ENCODE data around the gene EZR.

The EZR gene

GRCh38 chr6:158780246-158780884, 38.8 kb downstream of the EZR start:
- H4K91ac ChIP-seq (ENCODE audit: low read length), result no peak overlapping the region
- H3K27ac ChIP-seq (ENCODE audit: low read length, poor library complexity, severe bottlenecking), result no peak overlapping the region
- no peak overlapping the region for H3K4ac ChIP-seq (ENCODE audit: low read depth in 1 of 2, low read length in 2 of 2)
- H3K23ac ChIP-seq (ENCODE audit: low read length in 2 of 2), result no peak overlapping the region
- no peak overlapping the region for H3K14ac ChIP-seq (ENCODE audit: low read length in 2 of 2)
- peaks cover 7% of the 10 kb centered on the region for H3K4me1 ChIP-seq (ENCODE audit: control insufficient read depth, insufficient read depth, low read depth, low read length)
- no peak overlapping the region for H4K8ac ChIP-seq (ENCODE audit: low read length)
- no peak overlapping the region for H3K4me3 ChIP-seq (ENCODE audit: insufficient read depth in 1 of 2, low read depth in 1 of 2, low read length in 2 of 2)
- no peak overlapping the region for H2AK5ac ChIP-seq (ENCODE audit: low read length, severe bottlenecking)
- peaks cover 36 to 57% of the 10 kb centered on the region in 2 experiments for H3K36me3 ChIP-seq (ENCODE audit: control insufficient read depth in 1 of 2, insufficient read depth in 2 of 2, low read depth in 1 of 2, low read length in 2 of 2)
- DNase-seq, result no peak
- H2BK120ac ChIP-seq (ENCODE audit: low read depth, low read length), result no peak overlapping the region
- H3K9me3 ChIP-seq (ENCODE audit: control insufficient read depth, low read length), result no peaks in the 10 kb centered on the region
- H3K18ac ChIP-seq (ENCODE audit: low read depth in 1 of 2, low read length in 2 of 2), result no peak overlapping the region
- H2BK5ac ChIP-seq (ENCODE audit: low read depth, low read length, poor library complexity, severe bottlenecking), result no peak overlapping the region
- peaks cover 52% of the 10 kb centered on the region for H3K79me1 ChIP-seq (replicated peaks; ENCODE audit: low read length, poor library complexity, severe bottlenecking)
- H2AFZ ChIP-seq (ENCODE audit: low read depth, low read length), result no peak overlapping the region
- 93% methylated on average over 7 of the region's 7 CpGs for WGBS
- H3K27me3 ChIP-seq (ENCODE audit: control insufficient read depth in 1 of 2, insufficient read depth in 1 of 2, low read length in 2 of 2), result no peaks in the 10 kb centered on the region
- H3K4me2 ChIP-seq (ENCODE audit: low read length, poor library complexity, severe bottlenecking), result no peak overlapping the region
- H2BK12ac ChIP-seq (ENCODE audit: low read length in 2 of 2), result no peak overlapping the region
- no peak overlapping the region for H2BK15ac ChIP-seq (ENCODE audit: low read depth, poor library complexity, severe bottlenecking)
- no peak overlapping the region for H3K9ac ChIP-seq (ENCODE audit: low read length)

GRCh38 chr6:158778005-158778527, 41.1 kb downstream of the EZR start:
- peaks cover 29 to 52% of the 10 kb centered on the region in 2 experiments for H3K36me3 ChIP-seq (ENCODE audit: control insufficient read depth in 1 of 2, insufficient read depth in 2 of 2, low read depth in 1 of 2, low read length in 2 of 2)

GRCh38 chr6:158777510-158777909, 41.7 kb downstream of the EZR start:
- Histone ChIP-seq H4K8ac (ENCODE audit: low read length) (no peak overlapping the region), H3K4me2 (ENCODE audit: low read length, poor library complexity, severe bottlenecking) (no peak overlapping the region), H3K14ac (ENCODE audit: low read length in 2 of 2) (no peak overlapping the region), H2AK5ac (ENCODE audit: low read length, severe bottlenecking) (no peak overlapping the region), H3K27ac (ENCODE audit: low read length, poor library complexity, severe bottlenecking) (no peak overlapping the region), H3K79me1 (replicated peaks; ENCODE audit: low read length, poor library complexity, severe bottlenecking) (peaks cover 43% of the 10 kb centered on the region), H3K4me1 (ENCODE audit: control insufficient read depth, insufficient read depth, low read depth, low read length) (peaks cover 9% of the 10 kb centered on the region), H3K18ac (ENCODE audit: low read depth in 1 of 2, low read length in 2 of 2) (no peak overlapping the region), H2BK120ac (ENCODE audit: low read depth, low read length) (no peak overlapping the region), H3K27me3 (ENCODE audit: control insufficient read depth in 1 of 2, insufficient read depth in 1 of 2, low read length in 2 of 2) (no peaks in the 10 kb centered on the region), H4K91ac (ENCODE audit: low read length) (no peak overlapping the region), H3K4me3 (ENCODE audit: insufficient read depth in 1 of 2, low read depth in 1 of 2, low read length in 2 of 2) (no peak overlapping the region), H3K9ac (ENCODE audit: low read length) (no peak overlapping the region), H2AFZ (ENCODE audit: low read depth, low read length) (no peak overlapping the region), H3K4ac (ENCODE audit: low read depth in 1 of 2, low read length in 2 of 2) (no peak overlapping the region), H3K23ac (ENCODE audit: low read length in 2 of 2) (no peak overlapping the region), H3K36me3 (ENCODE audit: control insufficient read depth in 1 of 2, insufficient read depth in 2 of 2, low read depth in 1 of 2, low read length in 2 of 2) (peaks cover 23 to 51% of the 10 kb centered on the region in 2 experiments), H3K9me3 (ENCODE audit: control insufficient read depth, low read length) (no peaks in the 10 kb centered on the region), H2BK5ac (ENCODE audit: low read depth, low read length, poor library complexity, severe bottlenecking) (no peak overlapping the region), H2BK15ac (ENCODE audit: low read depth, poor library complexity, severe bottlenecking) (no peak overlapping the region), H2BK12ac (ENCODE audit: low read length in 2 of 2) (no peak overlapping the region)
- DNase-seq, result no peak
- WGBS, result 99% methylated on average over 3 of the region's 3 CpGs

More at GRCh38 chr6:158778005-158778527, 41.1 kb downstream of the EZR start:
- Histone ChIP-seq H3K23ac (ENCODE audit: low read length in 2 of 2) (no peak overlapping the region), H2BK120ac (ENCODE audit: low read depth, low read length) (no peak overlapping the region), H3K4me2 (ENCODE audit: low read length, poor library complexity, severe bottlenecking) (no peak overlapping the region), H2BK5ac (ENCODE audit: low read depth, low read length, poor library complexity, severe bottlenecking) (no peak overlapping the region), H4K8ac (ENCODE audit: low read length) (no peak overlapping the region), H3K4ac (ENCODE audit: low read depth in 1 of 2, low read length in 2 of 2) (no peak overlapping the region), H2AFZ (ENCODE audit: low read depth, low read length) (no peak overlapping the region), H3K4me3 (ENCODE audit: insufficient read depth in 1 of 2, low read depth in 1 of 2, low read length in 2 of 2) (no peak overlapping the region), H3K9me3 (ENCODE audit: control insufficient read depth, low read length) (no peaks in the 10 kb centered on the region), H2BK12ac (ENCODE audit: low read length in 2 of 2) (no peak overlapping the region), H3K9ac (ENCODE audit: low read length) (no peak overlapping the region), H3K14ac (ENCODE audit: low read length in 2 of 2) (no peak overlapping the region), H2AK5ac (ENCODE audit: low read length, severe bottlenecking) (no peak overlapping the region), H3K18ac (ENCODE audit: low read depth in 1 of 2, low read length in 2 of 2) (no peak overlapping the region), H4K91ac (ENCODE audit: low read length) (no peak overlapping the region), H3K27me3 (ENCODE audit: control insufficient read depth in 1 of 2, insufficient read depth in 1 of 2, low read length in 2 of 2) (no peaks in the 10 kb centered on the region), H3K4me1 (ENCODE audit: control insufficient read depth, insufficient read depth, low read depth, low read length) (peaks cover 7% of the 10 kb centered on the region), H3K27ac (ENCODE audit: low read length, poor library complexity, severe bottlenecking) (no peak overlapping the region), H2BK15ac (ENCODE audit: low read depth, poor library complexity, severe bottlenecking) (no peak overlapping the region), H3K79me1 (replicated peaks; ENCODE audit: low read length, poor library complexity, severe bottlenecking) (peaks cover 48% of the 10 kb centered on the region)
- no peak for DNase-seq
- 96% methylated on average over 6 of the region's 6 CpGs for WGBS

- Histone ChIP-seq H2BK12ac (ENCODE audit: low read length in 2 of 2) (no peak overlapping the region), H3K4me1 (ENCODE audit: control insufficient read depth, insufficient read depth, low read depth, low read length) (peaks cover 13% of the 10 kb centered on the region), H2BK5ac (ENCODE audit: low read depth, low read length, poor library complexity, severe bottlenecking) (no peak overlapping the region), H3K36me3 (ENCODE audit: control insufficient read depth in 1 of 2, insufficient read depth in 2 of 2, low read depth in 1 of 2, low read length in 2 of 2) (peaks cover 20 to 51% of the 10 kb centered on the region in 2 experiments), H3K27me3 (ENCODE audit: control insufficient read depth in 1 of 2, insufficient read depth in 1 of 2, low read length in 2 of 2) (no peaks in the 10 kb centered on the region), H3K23ac (ENCODE audit: low read length in 2 of 2) (no peak overlapping the region), H2AFZ (ENCODE audit: low read depth, low read length) (no peak overlapping the region), H4K91ac (ENCODE audit: low read length) (no peak overlapping the region), H3K18ac (ENCODE audit: low read depth in 1 of 2, low read length in 2 of 2) (no peak overlapping the region), H4K8ac (ENCODE audit: low read length) (no peak overlapping the region), H3K4me2 (ENCODE audit: low read length, poor library complexity, severe bottlenecking) (no peak overlapping the region), H3K27ac (ENCODE audit: low read length, poor library complexity, severe bottlenecking) (no peak overlapping the region), H3K14ac (ENCODE audit: low read length in 2 of 2) (no peak overlapping the region), H2BK15ac (ENCODE audit: low read depth, poor library complexity, severe bottlenecking) (no peak overlapping the region), H3K9ac (ENCODE audit: low read length) (no peak overlapping the region), H3K4ac (ENCODE audit: low read depth in 1 of 2, low read length in 2 of 2) (no peak overlapping the region), H2BK120ac (ENCODE audit: low read depth, low read length) (no peak overlapping the region), H3K4me3 (ENCODE audit: insufficient read depth in 1 of 2, low read depth in 1 of 2, low read length in 2 of 2) (no peak overlapping the region), H2AK5ac (ENCODE audit: low read length, severe bottlenecking) (no peak overlapping the region), H3K9me3 (ENCODE audit: control insufficient read depth, low read length) (no peaks in the 10 kb centered on the region), H3K79me1 (replicated peaks; ENCODE audit: low read length, poor library complexity, severe bottlenecking) (peaks cover 41% of the 10 kb centered on the region)
- whole genome bisulfite sequencing, result 84% methylated on average over 2 of the region's 2 CpGs
- DNase-seq, result no peak
These were observed 42.4 kb downstream of the EZR start for GRCh38 chr6:158776737-158777136.

Data from mesenchymal stem cell (in vitro differentiated cells and primary cell).